ENCODE measurements around the gene RXRG.

Gene RXRG

GRCh38 chr1:165426745-165427144 is 18.2 kb downstream of the RXRG start:
- DNase-seq (ENCODE audit: low read depth) = no peak
- no peak overlapping the region for H3K4me3 ChIP-seq (ENCODE audit: low read depth, low read length)
- no peak for TF ChIP-seq CTCF (IDR thresholded peaks at IDR 0.05; ENCODE audit: low read depth, low read length, missing control alignments)

- TF ChIP-seq CTCF (IDR thresholded peaks at IDR 0.05; ENCODE audit: low read depth, low read length, missing control alignments) = no peak
- no peak for DNase-seq (ENCODE audit: low read depth)
- H3K4me3 ChIP-seq (ENCODE audit: low read depth, low read length) = no peak overlapping the region
These were observed 19.3 kb downstream of the RXRG start for GRCh38 chr1:165425621-165426020.

GRCh38 chr1:165424454-165425216 is 20.3 kb downstream of the RXRG start:
- no peak overlapping the region for H3K4me3 ChIP-seq (ENCODE audit: low read depth, low read length)
- TF ChIP-seq CTCF (IDR thresholded peaks at IDR 0.05; ENCODE audit: low read depth, low read length, missing control alignments) = no peak
- no peak for DNase-seq (ENCODE audit: low read depth)

- DNase-seq (ENCODE audit: low read depth) = no peak
- no peak for TF ChIP-seq CTCF (IDR thresholded peaks at IDR 0.05; ENCODE audit: low read depth, low read length, missing control alignments)
- H3K4me3 ChIP-seq (ENCODE audit: low read depth, low read length) = no peak overlapping the region
These were observed 21.8 kb downstream of the RXRG start for GRCh38 chr1:165423136-165423535.

GRCh38 chr1:165420655-165421054 is 24.3 kb downstream of the RXRG start:
- TF ChIP-seq CTCF (IDR thresholded peaks at IDR 0.05; ENCODE audit: low read depth, low read length, missing control alignments) = no peak
- DNase-seq (ENCODE audit: low read depth) = no peak
- no peak overlapping the region for H3K4me3 ChIP-seq (ENCODE audit: low read depth, low read length)

- no peak for TF ChIP-seq CTCF (IDR thresholded peaks at IDR 0.05; ENCODE audit: low read depth, low read length, missing control alignments)
- no peak overlapping the region for H3K4me3 ChIP-seq (ENCODE audit: low read depth, low read length)
- DNase-seq (ENCODE audit: low read depth) = no peak
These were observed 25.1 kb downstream of the RXRG start for GRCh38 chr1:165419839-165420238.

- no peak for DNase-seq (ENCODE audit: low read depth)
- no peak overlapping the region for H3K4me3 ChIP-seq (ENCODE audit: low read depth, low read length)
- TF ChIP-seq CTCF (IDR thresholded peaks at IDR 0.05; ENCODE audit: low read depth, low read length, missing control alignments) = no peak
These were observed 26.7 kb downstream of the RXRG start for GRCh38 chr1:165418195-165418594.

Data from GM12864 (cell line).